H1 (cell line): ENCODE results near the gene BCAS4. TPM values are rescaled to one million over a fixed set of nuclear protein-coding genes. Genes with fewer than 3 reads are reported as not detected.

Experiments
- CTCF ChIA-PET: fragments of 300-600 bp; sonication (Branson Sonifier 250); formaldehyde crosslinking; loops from one replicate; lab custom pipeline; 2021; ENCODE audit not compliant: partially characterized antibody; lab: Charles Lee
- POLR2A ChIA-PET: fragments of 300-600 bp; sonication (Branson Sonifier 250); formaldehyde crosslinking; loops from one replicate; lab custom pipeline; 2021; ENCODE audit warnings: inconsistent platforms; ENCODE audit not compliant: partially characterized antibody; lab: Charles Lee
- DNase-seq, 2 experiments: peaks; one replicate each; pipeline versions ENCODE4 v3.0.0 to v3.0.0-alpha.2; 2010 to 2022; ENCODE audit warnings: low spot score in 2 of 2, low read depth in 1 of 2, mixed read lengths in 1 of 2
- FAIRE-seq: peaks from 2 replicates; lab custom pipeline; 2011; peaks lifted over from hg19 to GRCh38; lab: Jason Lieb, UNC
- H2AFZ ChIP-seq: 2 replicates; pipeline ENCODE4 v1.8.1; 2012; ENCODE audit warnings: low read length, inconsistent platforms
- H2AK5ac ChIP-seq: 2 replicates; pipeline ENCODE4 v1.6.1; 2013; ENCODE audit warnings: low read depth, low read length
- H2BK120ac ChIP-seq: replicated peaks from 2 replicates; pipeline ENCODE3; 2013; ENCODE audit warnings: low read depth, low read length, inconsistent platforms
- H2BK12ac ChIP-seq: 2 replicates; pipeline ENCODE4 v1.6.1; 2013; ENCODE audit warnings: low read depth, low read length
- H2BK15ac ChIP-seq: 2 replicates; pipeline ENCODE4 v1.6.1; 2013; ENCODE audit warnings: low read length
- H2BK20ac ChIP-seq: 2 replicates; pipeline ENCODE4 v1.6.1; 2013; ENCODE audit warnings: low read length
- H2BK5ac ChIP-seq: 2 replicates; pipeline ENCODE4 v1.6.1; 2013; ENCODE audit warnings: low read depth, low read length
- H3K14ac ChIP-seq: 2 replicates; pipeline ENCODE4 v1.6.1; 2013; ENCODE audit warnings: inconsistent platforms; ENCODE audit not compliant: insufficient read length
- H3K18ac ChIP-seq: 2 replicates; pipeline ENCODE4 v1.6.1; 2013; ENCODE audit warnings: low read length; ENCODE audit errors: extremely low read depth
- H3K23ac ChIP-seq: 2 replicates; pipeline ENCODE4 v1.6.1; 2013; ENCODE audit warnings: inconsistent platforms; ENCODE audit not compliant: insufficient read length
- H3K23me2 ChIP-seq: 2 replicates; pipeline ENCODE4 v1.6.1; 2013; ENCODE audit warnings: low read depth, low read length
- H3K27ac ChIP-seq: 2 replicates; pipeline ENCODE4 v1.6.1; 2011; ENCODE audit warnings: low read depth, low read length, inconsistent platforms
- H3K27me3 ChIP-seq, 4 experiments: replicated peaks in 1 of 4; 1 replicate in 1 of 4; 2 replicates in 3 of 4; pipeline versions ENCODE4 v1.6.1 to v1.8.1; 2011 to 2013; ENCODE audit warnings: low read length in 3 of 4, mild to moderate bottlenecking in 3 of 4, inconsistent platforms in 2 of 4, mixed read lengths in 2 of 4, moderate library complexity in 1 of 4; ENCODE audit not compliant: control insufficient read depth in 3 of 4, insufficient read depth in 3 of 4; ENCODE audit errors: extremely low read depth in 1 of 4
- H3K36me3 ChIP-seq, 4 experiments: 2 replicates each; pipeline versions ENCODE4 v1.6.1 to v1.8.1; 2011 to 2013; ENCODE audit warnings: mild to moderate bottlenecking in 4 of 4, low read length in 3 of 4, moderate library complexity in 2 of 4, control low read depth in 1 of 4, inconsistent platforms in 1 of 4; ENCODE audit not compliant: insufficient read depth in 4 of 4, control insufficient read depth in 2 of 4
- H3K4ac ChIP-seq: replicated peaks from 2 replicates; pipeline ENCODE3; 2013; ENCODE audit warnings: low read length, low read depth, mixed read lengths, inconsistent platforms; ENCODE audit not compliant: insufficient read length
- H3K4me1 ChIP-seq, 4 experiments: replicated peaks in 1 of 4; 1 replicate in 1 of 4; 2 replicates in 3 of 4; pipeline versions ENCODE4 v1.6.1 to v1.8.1; 2011 to 2013; ENCODE audit warnings: low read length in 3 of 4, inconsistent platforms in 2 of 4, mixed read lengths in 1 of 4; ENCODE audit not compliant: insufficient read depth in 4 of 4, control insufficient read depth in 3 of 4
- H3K4me2 ChIP-seq, 2 experiments: 2 replicates each; pipeline versions ENCODE4 v1.6.1 to v1.8.1; 2011 to 2013; ENCODE audit warnings: low read depth in 2 of 2, low read length in 2 of 2, control low read depth in 1 of 2, inconsistent platforms in 1 of 2, mild to moderate bottlenecking in 1 of 2; ENCODE audit not compliant: insufficient read depth in 1 of 2
- H3K4me3 ChIP-seq, 4 experiments: fragments of 200-600, 300-600 bp in 1 of 4; sonication (generic), shearing (Covaris generic), sonication (Bioruptor Twin) in 1 of 4; 2 replicates each; pipeline versions ENCODE4 v1.5.1 to v1.8.1; 2011 to 2016; ENCODE audit warnings: low read length in 4 of 4, low read depth in 3 of 4, control low read depth in 2 of 4, inconsistent platforms in 2 of 4, mild to moderate bottlenecking in 2 of 4, mixed read lengths in 1 of 4, moderate library complexity in 1 of 4; ENCODE audit not compliant: insufficient read depth in 2 of 4; ENCODE audit errors: extremely low read depth in 1 of 4
- H3K56ac ChIP-seq: replicated peaks from 2 replicates; pipeline ENCODE3; 2013; ENCODE audit warnings: low read depth, mild to moderate bottlenecking, mixed read lengths, low read length, inconsistent platforms; ENCODE audit not compliant: insufficient read length
- H3K79me1 ChIP-seq: 2 replicates; pipeline ENCODE4 v1.6.1; 2013; ENCODE audit warnings: low read depth, low read length, control low read depth
- H3K79me2 ChIP-seq, 2 experiments: 2 replicates each; pipeline versions ENCODE4 v1.6.1 to v1.8.1; 2012 to 2013; ENCODE audit warnings: low read length in 2 of 2, mild to moderate bottlenecking in 2 of 2, inconsistent platforms in 1 of 2; ENCODE audit not compliant: insufficient read depth in 2 of 2, control insufficient read depth in 1 of 2
- H3K9ac ChIP-seq, 4 experiments: replicated peaks in 1 of 4; 1 replicate in 1 of 4; 2 replicates in 3 of 4; pipeline versions ENCODE4 v1.6.1 to v1.8.1; 2011 to 2013; ENCODE audit warnings: low read depth in 3 of 4, low read length in 3 of 4, control low read depth in 2 of 4, mild to moderate bottlenecking in 2 of 4, moderate library complexity in 2 of 4, inconsistent platforms in 1 of 4; ENCODE audit errors: extremely low read depth in 1 of 4
- H3K9me3 ChIP-seq, 2 experiments: 2 replicates each; pipeline versions ENCODE4 v1.6.1 to v1.8.1; 2012 to 2013; ENCODE audit warnings: mild to moderate bottlenecking in 2 of 2, moderate library complexity in 2 of 2, control low read depth in 1 of 2, inconsistent platforms in 1 of 2, low read depth in 1 of 2, low read length in 1 of 2, mixed read lengths in 1 of 2; ENCODE audit not compliant: insufficient read depth in 2 of 2
- H4K20me1 ChIP-seq, 2 experiments: replicated peaks in 1 of 2; 2 replicates each; pipeline versions ENCODE3 to v1.8.1; 2011 to 2013; ENCODE audit warnings: inconsistent platforms in 2 of 2, low read length in 2 of 2, mild to moderate bottlenecking in 1 of 2; ENCODE audit not compliant: insufficient read depth in 2 of 2, control insufficient read depth in 1 of 2
- H4K5ac ChIP-seq: 2 replicates; pipeline ENCODE4 v1.6.1; 2013; ENCODE audit warnings: low read length, low read depth, mixed read lengths, inconsistent platforms; ENCODE audit not compliant: insufficient read length
- H4K8ac ChIP-seq: 2 replicates; pipeline ENCODE4 v1.8.0; 2013; ENCODE audit warnings: mild to moderate bottlenecking, moderate library complexity, low read length, inconsistent platforms; ENCODE audit not compliant: insufficient read depth; ENCODE audit errors: extremely low read depth
- H4K91ac ChIP-seq: replicated peaks from 2 replicates; pipeline ENCODE3; 2013; ENCODE audit warnings: low read length, mixed read lengths, inconsistent platforms; ENCODE audit not compliant: insufficient read length
- ATF3 ChIP-seq: IDR thresholded peaks from 2 replicates; pipeline ENCODE4 v1.6.1; 2011; ENCODE audit warnings: low read depth, mild to moderate bottlenecking, low read length; ENCODE audit not compliant: insufficient read depth
- CBX8 ChIP-seq: fragments of 300-800, 300-1000 bp; sonication (generic); IDR thresholded peaks from 2 replicates; pipeline ENCODE4 v1.7.1; 2016; ENCODE audit warnings: low read depth, low read length, borderline replicate concordance
- KDM1A ChIP-seq: fragments of 200-600, 300-600 bp; sonication (generic); IDR thresholded peaks from 2 replicates; pipeline ENCODE4 v1.7.1; 2016; ENCODE audit warnings: mild to moderate bottlenecking, low read length, borderline replicate concordance
- POLR2AphosphoS5 ChIP-seq: IDR thresholded peaks from 2 replicates; pipeline ENCODE4 v1.6.1; 2011; ENCODE audit warnings: low read depth, low read length
- RAD21 ChIP-seq, 2 experiments: IDR thresholded peaks in 1 of 2; conservative IDR thresholded peaks in 1 of 2; 2 replicates each; pipeline ENCODE4 v1.6.1; 2011; ENCODE audit warnings: low read depth in 2 of 2, low read length in 2 of 2, improper control_type of control experiment in 1 of 2, inconsistent platforms in 1 of 2, mild to moderate bottlenecking in 1 of 2, moderate library complexity in 1 of 2
- RBBP5 ChIP-seq: IDR thresholded peaks from 2 replicates; pipeline ENCODE4 v1.7.1; 2012; ENCODE audit warnings: low read depth, mild to moderate bottlenecking, inconsistent platforms, low read length, moderate library complexity, borderline replicate concordance
- WGBS, 2 experiments: shearing (Covaris generic) in 1 of 2; methylation state at CpG; one replicate each; pipeline versions ENCODE4 v1.1.6 to v1.1.7; 2013 to 2015; ENCODE audit warnings: low lambda C conversion rate in 2 of 2, mixed read lengths in 2 of 2, inconsistent platforms in 1 of 2, low coverage in 1 of 2, missing lambda C conversion rate in 1 of 2; ENCODE audit not compliant: insufficient replicate concordance in 2 of 2, insufficient coverage in 1 of 2, insufficient read length in 1 of 2; ENCODE audit errors: extremely low coverage in 1 of 2, missing lambda C conversion rate in 1 of 2; 5-methylcytosine and 5-hydroxymethylcytosine counted together
- polyA plus RNA-seq, 7 experiments: library from polyadenylated mRNA; depleted of rRNA in 3 of 7; stranded (reverse) in 5 of 7; unstranded in 2 of 7; fragments of >200 nt in 5 of 7; fragments of 200-250 nt in 2 of 7; gene quantifications; 1 replicate in 5 of 7; 2 replicates in 1 of 7; 4 replicates in 1 of 7; pipeline versions ENCODE4 v1.2.1 to v1.2.3, GENCODE V29; 2011 to 2013; ENCODE audit warnings: missing spikeins in 2 of 7, mixed read lengths in 2 of 7
- total RNA-seq: library from RNA; stranded (reverse); fragmentation: NEBNext Ultra II Directional; extraction: Animal tissue kit (Norgen Biotek cat#: 25700); gene quantifications from 2 replicates; pipeline ENCODE4 v1.2.1, GENCODE V29; 2021
- TF ChIP-seq, protein P1 (sequence below): IDR thresholded peaks from 2 replicates; pipeline ENCODE4 v1.6.1; 2012; ENCODE audit warnings: low read length, inconsistent platforms

Gene BCAS4
- total and polyA plus RNA-seq, 2 of the 8 experiments (the other 6 are each of a cell fraction or from before 2014, with no cell fraction given), result 21.2 to 23.6 TPM

GRCh38 chr20:50801747-50802125, 6.9 kb downstream of the BCAS4 start:
- Histone ChIP-seq H3K9ac (no peak overlapping the region), H3K4ac (no peak overlapping the region), H3K18ac (no peak overlapping the region), H3K36me3 (no peaks in the 10 kb centered on the region), H3K4me1 (peaks cover 0 to 13% (median 3%) of the 10 kb centered on the region in 4 experiments; a peak in 5 of 7 replicates), H3K79me2 (peaks cover 0 to 5% of the 10 kb centered on the region in 2 experiments; a peak in 1 of 4 replicates), H3K23me2 (no peaks in the 10 kb centered on the region), H4K5ac (no peak overlapping the region), H3K4me3 (no peak overlapping the region), H3K4me2 (no peak overlapping the region), H2BK120ac (no peak overlapping the region), H3K56ac (no peak overlapping the region), H3K27me3 (no peaks in the 10 kb centered on the region), H2AFZ (no peak overlapping the region), H2BK12ac (no peak overlapping the region), H4K20me1 (peaks cover 0 to 2% of the 10 kb centered on the region in 2 experiments), H3K9me3 (no peaks in the 10 kb centered on the region), H3K79me1 (peaks cover 6% of the 10 kb centered on the region), H4K91ac (no peak overlapping the region), H3K14ac (no peak overlapping the region), H3K23ac (no peak overlapping the region), H2BK5ac (0 out of 2 replicates have a peak overlapping the region, but pooled peaks have one; percentile 60), H2BK15ac (no peak overlapping the region), H2BK20ac (no peak overlapping the region), H3K27ac (no peak overlapping the region), H4K8ac (no peak overlapping the region), H2AK5ac (no peak overlapping the region)
- TF ChIP-seq KDM1A, result no peak
- TF ChIP-seq CBX8, result no peak
- no peak for TF ChIP-seq RBBP5
- TF ChIP-seq, protein P1, sequence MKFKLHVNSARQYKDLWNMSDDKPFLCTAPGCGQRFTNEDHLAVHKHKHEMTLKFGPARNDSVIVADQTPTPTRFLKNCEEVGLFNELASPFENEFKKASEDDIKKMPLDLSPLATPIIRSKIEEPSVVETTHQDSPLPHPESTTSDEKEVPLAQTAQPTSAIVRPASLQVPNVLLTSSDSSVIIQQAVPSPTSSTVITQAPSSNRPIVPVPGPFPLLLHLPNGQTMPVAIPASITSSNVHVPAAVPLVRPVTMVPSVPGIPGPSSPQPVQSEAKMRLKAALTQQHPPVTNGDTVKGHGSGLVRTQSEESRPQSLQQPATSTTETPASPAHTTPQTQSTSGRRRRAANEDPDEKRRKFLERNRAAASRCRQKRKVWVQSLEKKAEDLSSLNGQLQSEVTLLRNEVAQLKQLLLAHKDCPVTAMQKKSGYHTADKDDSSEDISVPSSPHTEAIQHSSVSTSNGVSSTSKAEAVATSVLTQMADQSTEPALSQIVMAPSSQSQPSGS, result no peak
- no peak for TF ChIP-seq ATF3
- no peak for TF ChIP-seq RAD21 (IDR thresholded peaks at IDR 0.05 in 1 of 2, conservative IDR thresholded peaks at IDR 0.05 in 1 of 2; ENCODE audit: low read depth in 2 of 2, low read length in 2 of 2)
- TF ChIP-seq POLR2AphosphoS5, result no peak
- FAIRE-seq (no peak), DNase-seq (no peak)
- ChIA-PET CTCF (interaction anchor here (1.2 to 1.6 kb wide), 3 partner anchors 10 to 57 kb away, joined by 3 to 5 read pairs (median 4); no protein-coding TSS in a partner anchor), POLR2A (interaction anchor here (1.0 to 3.2 kb wide), 2 partner anchors 86 to 123 kb away, joined by 3 to 12 read pairs; no protein-coding TSS in a partner anchor)
- WGBS, 2 experiments, result 90% methylated on average over 5 of the region's 5 CpGs; no CpG with 5 or more reads in 1 of the 2 experiments
